Ascending aorta (tissue), 2 donors: ENCODE data around the gene ZNF783. TPM values are rescaled to one million over a fixed set of nuclear protein-coding genes. Genes with fewer than 3 reads are reported as not detected.

Experiments used
- DNase-seq, 2 donors: peaks; one replicate each; pipeline ENCODE4 v3.0.0-alpha.2; 2019; ENCODE audit warnings: low spot score in 2 of 2
- H3K27ac ChIP-seq, 2 donors: fragments of 200-600 bp; sonication (generic); one replicate each; pipeline ENCODE4 v1.5.1; 2016 to 2017; ENCODE audit warnings: mild to moderate bottlenecking in 1 of 2
- H3K27me3 ChIP-seq: fragments of 200-600 bp; sonication (generic); one replicate; pipeline ENCODE4 v1.5.1; 2017
- H3K36me3 ChIP-seq, 2 donors: fragments of 200-600 bp; sonication (generic); one replicate each; pipeline ENCODE4 v1.5.1; 2016
- H3K4me1 ChIP-seq, 2 donors: fragments of 200-600 bp; sonication (generic); one replicate each; pipeline ENCODE4 v1.5.1; 2016 to 2017; ENCODE audit warnings: mild to moderate bottlenecking in 1 of 2
- H3K4me3 ChIP-seq, 2 donors: fragments of 200-600 bp; sonication (generic); one replicate each; pipeline ENCODE4 v1.5.1; 2016 to 2017; ENCODE audit warnings: mild to moderate bottlenecking in 1 of 2
- H3K9me3 ChIP-seq, 2 donors: fragments of 200-600 bp; sonication (generic); one replicate each; pipeline ENCODE4 v1.5.1; 2016
- CTCF ChIP-seq, 3 experiments: fragments of 200-600 bp in 2 of 3; fragments of 450-650 bp in 1 of 3; sonication (generic) in 2 of 3; IDR thresholded peaks; one replicate each; pipeline ENCODE4 v1.5.1; 2016 to 2019; ENCODE audit warnings: antibody characterized with exemption in 3 of 3, mild to moderate bottlenecking in 1 of 3, moderate library complexity in 1 of 3
- intact Hi-C: fragments of 100-400 bp; cut with DNase I; formaldehyde crosslinking; loops from one replicate; pipeline ENCODE4 v1.15.1; 2023
- total RNA-seq: library from RNA; depleted of rRNA; stranded (reverse); fragments of >200 nt; gene quantifications from one replicate; pipeline ENCODE4 v1.1.0, GENCODE V29; 2016

The ZNF783 gene
- total RNA-seq, 1 donor from 2014 or later, result 25.7 TPM

DNA sequence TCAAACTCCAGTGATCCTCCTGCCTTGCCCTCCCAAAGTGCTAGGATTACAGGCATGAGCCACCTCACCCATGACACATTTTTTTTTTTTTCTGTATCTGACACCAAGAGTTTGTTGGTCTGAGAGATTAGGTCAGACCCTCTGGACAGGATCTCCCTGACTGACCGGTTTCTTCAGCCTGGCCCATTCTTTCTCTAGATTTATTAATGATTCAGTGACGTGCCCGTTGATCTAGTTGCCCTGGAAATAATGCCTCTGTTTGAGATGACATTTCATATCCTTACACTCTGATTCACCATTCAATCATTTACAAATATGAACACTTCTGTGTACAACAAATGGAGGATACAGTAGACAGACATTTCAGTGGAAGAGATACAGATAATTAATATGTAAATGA, 23.9 kb upstream of the ZNF783 start:
- no peak overlapping the region for H3K4me3 ChIP-seq
- peaks cover 6 to 12% of the 10 kb centered on the region in 2 donors for H3K4me1 ChIP-seq
- no peak for DNase-seq
- no peak for TF ChIP-seq CTCF (IDR thresholded peaks at IDR 0.05)
- H3K27ac ChIP-seq, result no peak overlapping the region
- H3K36me3 ChIP-seq, result no peaks in the 10 kb centered on the region
- no peaks in the 10 kb centered on the region for H3K9me3 ChIP-seq
- intact Hi-C loops, result loop anchor here (1.0 to 10.0 kb wide), 2 partner anchors 91 to 257 kb away; partner anchors contain the start of genes ZNF398 and ZNF746
- no peaks in the 10 kb centered on the region for H3K27me3 ChIP-seq

GRCh38 chr7:149239345-149240143, 22.5 kb upstream of the ZNF783 start, which contains the start of gene ZNF212:
ZNF212 (plus strand) TSS chr7:149239651; CDS start chr7:149239779, 128 bp downstream.
- Histone ChIP-seq H3K27ac (peak within 1 kb of the TSS; percentile 42 to 61), H3K27me3 (no peaks in the 10 kb centered on the region), H3K36me3 (no peaks in the 10 kb centered on the region), H3K4me1 (peaks cover 6 to 12% of the 10 kb centered on the region in 2 donors), H3K4me3 (peak within 1 kb of the TSS; percentile 84 to 95), H3K9me3 (no peaks in the 10 kb centered on the region)
- intact Hi-C loops, result loop anchor here (1.0 to 10.0 kb wide), 2 partner anchors 113 to 255 kb away; partner anchors contain the start of genes ZNF425 and ZNF746
- DNase-seq, result peak; percentile 62 to 95
- peak; percentile 73 to 89 (median 78) for TF ChIP-seq CTCF (IDR thresholded peaks at IDR 0.05)

DNA sequence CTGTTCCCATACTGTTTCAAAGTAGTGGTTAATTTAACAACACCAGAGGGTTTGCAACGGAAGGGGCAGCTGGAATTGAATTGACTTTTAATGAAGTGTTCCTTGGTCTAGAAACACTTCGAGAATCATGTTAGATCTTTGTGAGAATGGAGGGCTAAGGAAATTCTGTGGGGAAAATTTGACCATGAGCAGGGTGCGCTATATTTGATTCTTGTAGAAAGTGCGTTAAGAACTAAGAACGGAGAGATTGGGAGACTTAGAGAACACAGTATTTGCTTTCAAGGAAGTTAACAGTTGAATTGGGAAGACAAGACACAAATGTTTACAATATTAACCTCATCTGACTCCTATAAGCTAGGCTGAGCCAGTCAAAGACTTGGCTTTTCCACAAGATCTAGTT, 21.4 kb upstream of the ZNF783 start:
- no peak for TF ChIP-seq CTCF (IDR thresholded peaks at IDR 0.05)
- H3K27me3 ChIP-seq, result no peaks in the 10 kb centered on the region
- peak overlapping the region; percentile 84 to 95 for H3K4me3 ChIP-seq
- no peaks in the 10 kb centered on the region for H3K36me3 ChIP-seq
- H3K4me1 ChIP-seq, result peaks cover 6 to 12% of the 10 kb centered on the region in 2 donors
- no peak overlapping the region for H3K27ac ChIP-seq
- intact Hi-C loops, result no loop called here
- no peaks in the 10 kb centered on the region for H3K9me3 ChIP-seq
- no peak for DNase-seq

GRCh38 chr7:149241696-149242095, 20.3 kb upstream of the ZNF783 start:
- intact Hi-C loops, result no loop called here
- no peak for DNase-seq
- Histone ChIP-seq H3K9me3 (no peaks in the 10 kb centered on the region), H3K27me3 (no peaks in the 10 kb centered on the region), H3K4me3 (no peak overlapping the region), H3K4me1 (peaks cover 6 to 12% of the 10 kb centered on the region in 2 donors), H3K27ac (no peak overlapping the region), H3K36me3 (no peaks in the 10 kb centered on the region)
- TF ChIP-seq CTCF (IDR thresholded peaks at IDR 0.05), result no peak

DNA sequence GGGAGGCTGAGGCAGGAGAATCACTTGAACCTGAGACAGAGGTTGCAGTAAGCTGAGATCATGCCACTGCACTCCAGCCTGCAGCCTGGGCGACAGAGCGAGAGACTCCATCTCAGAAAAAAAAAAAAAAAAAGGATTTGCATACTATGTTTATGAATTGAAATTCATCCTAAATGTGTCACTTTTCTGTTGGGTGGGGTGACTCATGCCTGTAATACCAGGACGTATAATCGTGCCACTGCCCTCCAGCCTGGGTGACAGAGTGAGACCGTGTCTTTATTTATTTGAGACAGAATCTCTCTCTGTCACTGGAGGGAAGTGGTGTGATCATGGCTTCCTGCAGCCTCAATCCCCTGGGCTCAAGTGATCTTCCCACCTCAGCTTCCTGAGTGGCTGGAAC, 16.8 kb upstream of the ZNF783 start:
- H3K27me3 ChIP-seq, result no peaks in the 10 kb centered on the region
- no peak for DNase-seq
- peaks cover 0 to 2% of the 10 kb centered on the region in 2 donors for H3K36me3 ChIP-seq
- H3K9me3 ChIP-seq, result no peaks in the 10 kb centered on the region
- intact Hi-C loops, result no loop called here
- no peak overlapping the region for H3K4me3 ChIP-seq
- H3K27ac ChIP-seq, result no peak overlapping the region
- H3K4me1 ChIP-seq, result peaks cover 6 to 10% of the 10 kb centered on the region in 2 donors
- TF ChIP-seq CTCF (IDR thresholded peaks at IDR 0.05), result no peak
